Putamen (tissue), 1 donor: ENCODE results near the gene ZNF618.

Source experiments
- DNase-seq: peaks from one replicate; pipeline ENCODE4 v3.0.0-alpha.2; 2016; ENCODE audit warnings: low spot score

ZNF618 gene

GRCh38 chr9:113934167-113934828, 58.2 kb downstream of the ZNF618 start:
- no peak for DNase-seq

DNA sequence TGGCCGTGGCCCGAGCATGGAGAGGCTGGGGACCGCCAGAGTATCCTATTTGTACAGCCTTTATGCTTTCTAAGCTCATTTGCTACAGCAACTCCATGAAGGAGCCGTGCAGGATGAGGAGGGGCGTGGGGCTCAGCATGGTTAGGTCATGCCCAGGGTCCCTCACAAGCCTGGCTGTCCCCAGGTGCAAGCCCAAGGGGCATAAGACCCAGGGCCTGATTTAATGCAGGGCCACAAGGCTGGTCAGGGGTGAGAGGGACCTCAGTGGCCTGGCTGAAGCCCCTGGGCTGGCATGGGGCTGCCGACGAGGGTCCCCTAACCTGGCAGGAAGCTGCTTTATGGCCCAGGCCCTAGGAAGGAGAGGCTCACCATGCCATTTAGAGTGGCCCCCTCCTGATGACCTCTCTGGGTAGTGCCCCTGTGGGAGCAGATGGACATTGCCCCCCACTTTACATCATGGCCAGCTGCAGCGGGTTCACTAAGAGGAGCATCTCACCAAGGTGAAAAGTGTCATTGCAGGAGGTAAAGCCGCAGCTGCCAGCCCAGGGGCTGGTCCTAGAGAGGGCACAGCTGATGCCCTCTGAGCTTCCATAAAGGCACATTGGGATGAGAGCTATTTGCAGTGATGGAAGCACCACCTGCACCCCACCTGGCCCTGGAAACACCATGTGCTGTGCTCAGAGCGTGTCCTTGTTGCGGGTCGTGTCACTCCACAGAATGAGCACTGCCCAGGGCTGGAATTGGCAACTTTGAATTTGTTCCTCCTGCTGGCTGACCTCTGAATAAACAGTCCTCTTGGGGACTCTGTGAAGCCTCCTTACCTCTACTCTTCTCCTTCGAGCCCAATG, 58.9 kb downstream of the ZNF618 start:
- DNase-seq: no peak

- DNase-seq: no peak
These were observed 59.7 kb downstream of the ZNF618 start for GRCh38 chr9:113935677-113936380.

DNA sequence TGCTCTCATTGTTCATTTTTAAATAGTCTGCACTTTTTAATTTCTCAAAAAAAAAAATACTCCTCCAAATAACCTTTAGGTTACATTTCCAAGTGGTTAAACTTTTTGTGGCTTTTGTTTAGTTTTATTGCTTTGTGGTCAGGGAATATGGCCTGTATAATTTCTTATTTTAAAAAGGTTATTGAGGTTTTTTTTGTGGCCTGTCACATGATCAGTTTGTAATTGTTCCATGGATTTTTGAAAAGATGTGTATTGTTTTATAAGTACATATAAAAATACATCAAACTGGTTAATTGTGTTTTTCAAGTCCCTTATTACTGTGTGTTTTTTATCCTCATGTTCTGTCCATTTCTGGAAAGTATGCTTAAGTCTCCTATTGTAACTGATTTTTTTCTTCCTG, 64.0 kb downstream of the ZNF618 start:
- DNase-seq: no peak

- DNase-seq: no peak
These were observed 64.9 kb downstream of the ZNF618 start for GRCh38 chr9:113941056-113941455.

DNA sequence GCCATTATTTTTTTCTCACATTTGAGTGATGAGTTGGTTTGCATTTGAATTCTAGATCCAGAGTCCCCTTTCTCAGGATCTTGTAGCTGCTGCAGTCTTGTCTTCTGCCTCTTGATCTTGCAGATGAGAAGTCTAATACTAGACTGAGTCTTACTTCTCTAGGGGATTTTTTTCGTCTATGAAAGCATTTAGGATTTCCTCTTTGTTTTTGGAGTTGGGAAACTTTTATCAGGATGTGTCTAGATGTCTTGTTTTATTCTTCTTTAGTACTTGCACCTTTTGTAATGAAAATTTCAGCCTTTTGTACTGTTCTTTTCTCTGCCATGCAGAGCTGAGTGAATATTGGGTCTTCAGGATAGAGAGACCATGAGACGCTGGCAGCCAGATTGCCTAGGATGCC, 65.4 kb downstream of the ZNF618 start:
- DNase-seq: no peak

- DNase-seq: no peak
These were observed 67.3 kb downstream of the ZNF618 start for GRCh38 chr9:113943112-113944009.

GRCh38 chr9:113945784-113946183, 69.7 kb downstream of the ZNF618 start:
- DNase-seq: no peak

- DNase-seq: no peak
These were observed 70.5 kb downstream of the ZNF618 start for GRCh38 chr9:113946496-113947115.

DNA sequence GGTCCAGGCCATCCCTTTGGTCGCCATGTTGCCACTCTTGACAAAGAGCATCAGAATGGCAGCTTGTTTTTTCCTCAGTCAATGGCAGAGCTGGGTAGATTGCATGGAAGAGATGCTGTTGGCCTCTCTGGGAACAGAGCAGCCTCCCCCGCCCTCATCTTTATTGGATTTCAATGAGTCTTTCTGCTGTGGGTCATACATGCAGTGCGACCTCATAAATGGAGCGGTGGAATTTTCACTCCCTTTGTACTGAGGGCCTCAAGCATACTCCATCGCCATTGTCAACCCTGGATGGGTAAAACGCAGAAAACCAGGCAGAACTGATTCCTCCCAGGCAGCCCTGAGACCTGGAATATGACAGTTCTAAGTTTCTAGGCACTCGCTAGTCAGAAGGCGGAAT, 71.8 kb downstream of the ZNF618 start:
- no peak for DNase-seq

DNA sequence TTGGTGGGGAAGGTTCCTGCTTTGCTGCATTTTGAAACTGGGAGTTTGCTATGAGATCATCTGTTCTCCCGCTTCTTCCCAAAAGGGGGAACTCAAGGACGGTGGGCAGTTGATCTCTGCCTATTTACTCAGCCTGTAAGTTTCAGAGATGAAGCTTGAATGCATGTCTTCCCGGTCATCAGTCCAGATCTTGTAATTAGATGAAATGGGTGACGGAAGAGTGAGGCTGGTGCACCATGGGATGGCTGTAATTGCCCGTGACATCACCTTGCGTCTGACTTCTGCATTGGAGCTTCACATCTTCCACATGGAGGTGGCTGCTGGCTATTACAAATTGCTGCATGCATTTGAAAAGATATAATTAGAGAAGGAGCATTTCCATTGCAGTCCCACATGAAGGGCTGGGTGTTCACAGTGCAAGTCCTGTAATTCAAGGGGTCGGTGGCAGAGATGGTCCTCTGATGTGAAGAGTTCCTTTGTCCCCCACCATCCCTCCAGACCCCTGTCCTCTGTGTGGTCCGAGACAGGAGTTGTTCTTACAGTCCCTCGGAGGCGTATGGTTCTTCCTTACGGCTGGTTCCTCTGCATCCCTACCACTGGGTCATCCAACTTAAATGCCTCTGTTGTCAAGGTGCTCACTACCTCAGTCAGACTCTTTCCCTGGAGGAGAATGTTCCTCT, 72.9 kb downstream of the ZNF618 start:
- no peak for DNase-seq

- no peak for DNase-seq
These were observed 73.5 kb downstream of the ZNF618 start for GRCh38 chr9:113949571-113950078.

- no peak for DNase-seq
These were observed 74.3 kb downstream of the ZNF618 start for GRCh38 chr9:113950195-113951031.

GRCh38 chr9:113951032-113951372, 74.9 kb downstream of the ZNF618 start:
- DNase-seq: no peak

DNA sequence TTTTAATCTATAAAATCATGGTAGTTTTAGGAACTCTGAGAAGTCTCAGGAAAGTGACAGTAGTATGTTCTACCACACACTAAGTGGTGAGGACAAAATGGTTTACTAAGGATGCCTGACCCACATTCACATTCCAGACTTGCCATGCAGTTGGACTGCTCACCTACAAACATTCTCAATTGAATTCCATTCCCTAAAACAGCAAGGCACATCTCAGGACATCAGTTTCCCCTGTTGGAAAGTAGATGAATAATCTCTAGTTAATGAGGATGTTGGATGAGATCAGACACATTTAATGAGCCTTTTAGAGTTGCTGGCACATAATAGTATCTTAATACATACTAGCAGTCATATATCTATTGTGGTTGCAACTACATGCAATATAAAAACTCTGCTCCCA, 76.6 kb downstream of the ZNF618 start:
- DNase-seq: no peak

GRCh38 chr9:113953531-113953930, 77.4 kb downstream of the ZNF618 start:
- no peak for DNase-seq

DNA sequence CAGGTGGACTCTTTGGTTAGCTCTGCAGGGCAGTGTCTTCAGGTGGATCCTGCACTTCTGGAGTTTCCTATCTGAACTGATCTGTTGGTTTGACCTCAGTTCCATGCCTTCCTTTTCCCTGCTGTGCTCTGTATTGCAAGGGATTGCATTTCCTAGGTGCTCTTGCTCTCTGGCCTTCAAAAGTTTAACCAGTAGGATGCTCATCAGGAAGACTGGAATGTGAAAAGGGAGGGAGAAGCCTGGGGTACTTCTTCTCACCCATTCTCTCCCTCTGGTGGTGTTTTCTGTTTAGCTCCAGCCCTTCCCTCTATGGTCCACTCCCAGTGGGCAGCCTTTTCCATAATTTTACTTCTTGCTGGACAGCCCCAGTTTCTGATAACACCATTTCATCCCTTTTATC, 78.5 kb downstream of the ZNF618 start:
- no peak for DNase-seq

GRCh38 chr9:113955076-113955752, 79.1 kb downstream of the ZNF618 start:
- DNase-seq: no peak

GRCh38 chr9:113956901-113957300, 80.8 kb downstream of the ZNF618 start:
- DNase-seq: no peak
